Skin of body (tissue), 2 donors: Measurements from ENCODE around the gene CAMK4. TPM values are rescaled to one million over a fixed set of nuclear protein-coding genes. Genes with fewer than 3 reads are reported as not detected.

Experiments
- DNase-seq: peaks from one replicate; lab custom pipeline; 2025; lab: John Stamatoyannopoulos, UW
- total RNA-seq: library from RNA; depleted of rRNA; stranded (reverse); fragments of >200 nt; gene quantifications from one replicate; pipeline ENCODE4 v1.2.3, GENCODE V29; 2014

CAMK4 gene
- total RNA-seq, 1 donor from 2014 or later, result 6.0 TPM

DNA sequence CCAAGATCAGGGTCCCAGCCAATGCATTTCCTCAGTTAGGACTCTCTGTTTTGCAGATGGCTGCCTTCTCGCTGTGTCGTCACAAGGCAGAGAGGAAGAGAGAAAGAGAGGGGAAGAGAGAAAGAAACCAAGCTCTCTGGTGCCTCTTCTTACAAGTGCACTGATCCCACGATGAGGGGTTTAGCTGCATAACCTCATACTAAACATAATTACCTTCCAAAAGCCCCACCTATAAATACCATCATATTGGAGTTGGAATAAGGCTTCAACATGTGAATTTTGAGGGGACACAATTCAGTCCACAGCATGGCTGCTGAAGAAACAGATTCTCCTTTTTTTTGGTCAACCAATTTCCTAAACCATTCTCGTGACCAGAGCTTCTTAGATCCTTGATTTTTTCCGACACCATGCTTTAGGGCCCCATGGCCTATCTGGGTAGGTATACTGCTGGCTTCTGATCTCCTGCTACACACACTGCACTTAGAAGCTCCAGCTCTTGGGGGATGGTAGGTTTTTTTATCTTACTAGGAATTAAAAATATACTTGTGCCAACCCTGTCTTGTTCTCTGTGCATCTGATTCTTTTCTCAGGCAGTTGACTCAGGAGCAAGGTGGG is 5.1 kb downstream of the CAMK4 start:
- DNase-seq, result no peak

GRCh38 chr5:111229871-111230810 is 6.0 kb downstream of the CAMK4 start:
- no peak for DNase-seq

DNA sequence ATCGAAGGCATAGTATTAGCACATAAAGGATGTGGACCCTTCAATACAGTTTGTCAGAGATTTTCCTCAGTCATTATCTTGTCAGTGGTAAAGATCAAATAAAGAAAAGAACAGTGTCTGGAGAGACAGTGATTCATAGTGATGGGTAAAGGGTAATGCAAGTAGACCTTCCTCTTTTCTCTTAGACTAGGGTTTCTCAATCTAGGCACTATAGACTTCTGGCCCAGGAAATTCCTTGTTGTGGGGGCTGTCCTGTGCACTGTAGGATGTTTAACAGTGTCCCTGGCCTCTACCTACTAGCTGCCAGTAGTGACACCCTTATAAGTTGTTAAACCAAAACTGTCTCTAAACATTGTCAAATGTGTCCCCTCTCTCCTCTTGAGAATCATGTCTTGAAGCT is 6.9 kb downstream of the CAMK4 start:
- no peak for DNase-seq

DNA sequence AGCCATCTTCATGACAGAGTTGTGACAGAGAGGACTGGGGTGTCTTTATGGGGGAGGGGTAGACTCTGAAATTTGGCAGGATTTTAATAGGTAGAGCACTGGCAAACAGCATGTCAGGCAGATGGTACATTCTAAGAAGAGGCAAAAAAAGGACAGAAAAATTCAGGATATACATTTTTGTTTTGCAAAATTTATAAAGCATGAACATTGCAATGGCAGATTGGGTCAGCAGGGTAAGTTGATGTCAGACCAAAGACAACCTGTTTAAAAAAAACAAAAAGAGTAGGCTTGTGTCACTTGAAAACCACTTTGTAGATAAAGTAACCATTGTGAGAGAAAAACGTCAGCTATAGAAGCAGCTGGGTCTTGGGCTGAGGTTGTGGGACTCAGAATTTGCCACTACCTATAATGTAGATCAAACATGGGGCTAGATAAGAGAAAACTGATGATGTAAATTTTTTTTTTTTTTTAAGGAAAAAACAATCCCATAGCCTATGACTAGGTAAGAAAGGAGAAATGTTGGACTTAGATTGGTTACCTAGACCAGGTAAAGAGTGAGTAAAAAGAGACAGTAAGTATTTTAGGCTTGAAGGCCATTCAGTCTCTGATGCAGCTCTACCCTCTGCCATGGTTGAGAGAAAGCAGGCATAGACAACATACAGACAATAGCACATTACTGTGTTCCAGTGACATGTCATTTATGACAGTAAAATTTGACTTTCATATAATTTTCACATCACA is 8.3 kb downstream of the CAMK4 start:
- DNase-seq, result no peak

- no peak for DNase-seq
Observed at GRCh38 chr5:111233052-111233374, 8.8 kb downstream of the CAMK4 start.

- no peak for DNase-seq
Observed at GRCh38 chr5:111234125-111234524, 9.9 kb downstream of the CAMK4 start.

GRCh38 chr5:111235635-111236034 is 11.5 kb downstream of the CAMK4 start:
- DNase-seq, result no peak

DNA sequence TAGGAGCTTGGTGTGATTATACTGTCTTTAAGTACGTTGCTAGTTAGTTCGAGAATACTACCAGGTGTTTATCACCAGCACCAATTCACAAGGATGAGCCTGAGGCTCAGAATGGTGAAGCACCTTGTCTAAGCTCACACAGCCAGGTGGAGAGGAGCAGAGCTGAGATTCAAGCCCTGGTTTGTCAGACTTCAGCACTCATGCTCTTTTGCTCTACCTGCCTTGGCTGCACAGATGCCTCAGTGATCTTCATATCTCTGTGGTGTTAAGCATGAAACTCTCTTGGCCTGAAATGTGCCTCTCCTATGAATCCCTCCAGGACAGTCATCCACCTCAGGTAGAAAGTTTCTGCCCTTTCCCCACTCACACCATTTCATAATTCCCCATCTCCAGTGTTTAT is 12.2 kb downstream of the CAMK4 start:
- DNase-seq, result no peak

DNA sequence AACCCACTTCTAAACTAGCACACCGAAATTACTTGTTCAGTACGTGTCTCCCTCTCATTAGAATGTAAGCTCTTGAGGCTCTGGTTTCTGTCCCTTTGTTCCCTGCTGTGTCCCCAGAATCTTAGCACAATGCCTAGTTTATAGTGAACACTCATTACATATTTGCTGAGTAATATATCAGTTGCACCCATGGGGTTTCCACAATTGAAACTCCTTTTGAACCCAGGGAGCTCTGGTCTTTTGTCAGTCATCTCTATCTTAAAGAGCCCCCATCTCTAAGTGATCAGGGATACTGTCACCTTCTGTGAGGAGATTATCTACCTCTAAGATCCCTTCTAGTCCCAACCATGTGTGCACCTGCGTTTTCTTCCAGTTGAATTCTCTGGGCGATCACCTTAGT is 12.8 kb downstream of the CAMK4 start:
- no peak for DNase-seq

GRCh38 chr5:111237470-111237869 is 13.3 kb downstream of the CAMK4 start:
- DNase-seq, result no peak

DNA sequence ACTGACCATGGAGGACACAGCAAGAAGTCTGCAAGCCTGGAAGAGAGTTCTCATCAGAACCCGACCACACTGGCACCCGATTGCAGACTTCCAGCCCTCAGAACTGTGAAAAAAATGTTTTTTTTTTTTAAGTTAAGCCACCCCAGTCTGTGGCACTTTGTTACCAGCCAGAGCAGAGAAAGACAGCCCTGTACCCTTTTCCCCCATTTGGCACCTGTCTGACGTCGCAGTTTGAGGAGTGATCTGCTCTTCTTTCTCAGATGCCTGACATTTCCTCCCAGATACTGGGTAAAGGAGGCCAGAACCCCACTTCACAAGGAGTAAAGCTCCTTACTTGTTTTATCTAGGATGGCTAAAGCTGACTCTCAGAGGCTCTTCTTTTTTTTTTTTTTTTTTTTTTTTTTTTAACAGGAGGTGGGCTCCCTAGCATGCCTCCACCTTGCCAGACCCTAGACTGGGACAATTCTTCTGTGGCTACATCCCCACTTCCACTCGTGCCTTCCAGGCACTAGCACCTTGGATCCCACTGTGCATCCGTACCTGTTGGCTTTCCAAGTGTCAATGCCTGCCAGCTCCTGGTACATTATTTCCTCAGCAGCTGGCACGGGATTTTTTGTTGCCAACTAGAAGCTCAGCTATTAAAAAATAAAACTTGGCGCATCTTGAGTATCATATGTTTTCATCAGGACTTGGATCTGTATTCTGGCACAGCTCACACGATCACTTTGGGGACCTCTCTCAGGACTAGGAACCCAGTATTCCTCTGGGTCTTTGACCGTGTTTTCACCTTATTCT is 14.4 kb downstream of the CAMK4 start:
- no peak for DNase-seq

GRCh38 chr5:111241696-111242095 is 17.5 kb downstream of the CAMK4 start:
- DNase-seq, result no peak

DNA sequence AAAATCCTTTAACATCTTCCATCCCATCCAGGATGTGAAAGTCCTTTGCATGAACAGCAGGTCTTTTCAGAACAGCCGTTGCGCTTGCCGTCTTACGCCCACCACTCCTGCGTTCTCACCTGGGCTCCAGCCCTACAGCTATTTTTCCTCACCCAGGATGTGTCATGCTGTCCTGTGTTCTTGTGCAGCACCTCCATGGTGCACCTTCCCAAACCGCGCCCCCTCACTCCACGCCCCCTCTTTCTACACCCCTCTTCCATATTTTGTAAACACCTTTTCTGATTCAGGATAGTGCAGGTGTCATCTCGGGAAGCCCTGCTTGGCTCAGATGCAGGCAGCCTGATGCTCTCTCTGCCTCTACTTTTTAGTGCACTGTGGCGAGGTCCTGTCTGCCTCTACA is 18.4 kb downstream of the CAMK4 start:
- no peak for DNase-seq

DNA sequence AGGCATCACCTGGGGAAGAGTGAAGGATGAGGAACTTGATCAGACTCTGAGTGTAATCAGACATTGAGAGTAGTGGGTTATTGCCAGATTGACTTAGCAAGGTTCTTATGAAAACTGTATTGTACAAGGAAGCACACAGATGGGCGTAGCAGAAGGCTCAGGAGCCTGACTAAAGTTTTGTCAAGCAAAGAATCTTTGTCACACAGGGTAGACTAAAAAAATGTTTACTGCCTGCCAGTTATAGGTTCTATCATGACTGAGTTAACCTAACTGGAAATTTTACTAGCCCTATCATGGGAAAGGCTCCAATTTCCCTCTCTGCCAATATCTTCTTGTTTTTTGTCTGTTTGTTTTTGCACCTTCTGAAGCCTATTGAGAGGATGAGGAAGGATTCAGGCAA is 19.1 kb downstream of the CAMK4 start:
- no peak for DNase-seq

DNA sequence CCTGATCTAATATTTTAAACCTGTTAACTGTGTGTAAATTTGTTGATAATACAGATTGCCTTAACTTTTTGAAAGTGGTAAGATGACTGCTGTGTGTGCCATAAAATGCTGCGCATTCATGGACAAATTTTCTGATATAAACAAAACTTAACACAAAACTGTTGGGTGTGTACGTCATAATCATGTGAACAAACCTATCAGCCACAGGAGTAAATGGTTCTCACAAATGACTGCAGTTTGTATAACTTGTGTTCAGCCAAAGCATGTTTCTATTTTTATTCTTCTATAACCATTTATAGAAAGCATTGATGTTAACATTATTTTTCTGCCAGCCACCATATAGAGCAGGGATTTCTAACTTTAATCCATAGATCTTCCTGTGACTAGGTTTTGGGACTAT is 21.5 kb downstream of the CAMK4 start:
- no peak for DNase-seq

GRCh38 chr5:111246459-111246858 is 22.3 kb downstream of the CAMK4 start:
- no peak for DNase-seq

DNA sequence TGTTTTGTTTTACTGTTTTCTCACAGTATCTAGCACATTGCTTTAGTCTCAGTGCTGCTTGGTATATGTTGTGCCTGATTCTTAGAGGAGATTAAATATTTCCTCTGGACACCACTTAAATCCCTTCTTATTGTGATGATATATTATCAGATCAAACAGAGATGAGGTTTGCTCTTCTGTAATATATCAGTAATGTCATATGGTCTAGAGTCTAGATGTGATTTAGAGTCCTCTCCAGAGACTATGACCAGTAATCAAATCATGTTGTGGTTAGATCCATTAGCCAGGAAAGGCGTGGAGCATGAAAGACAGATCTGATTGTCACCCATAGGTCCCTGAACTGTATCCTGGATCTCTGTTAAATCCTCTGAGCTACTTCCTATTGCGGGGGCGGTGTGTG is 24.4 kb downstream of the CAMK4 start:
- DNase-seq, result no peak

- no peak for DNase-seq
Observed at GRCh38 chr5:111251921-111252320, 27.7 kb downstream of the CAMK4 start.

DNA sequence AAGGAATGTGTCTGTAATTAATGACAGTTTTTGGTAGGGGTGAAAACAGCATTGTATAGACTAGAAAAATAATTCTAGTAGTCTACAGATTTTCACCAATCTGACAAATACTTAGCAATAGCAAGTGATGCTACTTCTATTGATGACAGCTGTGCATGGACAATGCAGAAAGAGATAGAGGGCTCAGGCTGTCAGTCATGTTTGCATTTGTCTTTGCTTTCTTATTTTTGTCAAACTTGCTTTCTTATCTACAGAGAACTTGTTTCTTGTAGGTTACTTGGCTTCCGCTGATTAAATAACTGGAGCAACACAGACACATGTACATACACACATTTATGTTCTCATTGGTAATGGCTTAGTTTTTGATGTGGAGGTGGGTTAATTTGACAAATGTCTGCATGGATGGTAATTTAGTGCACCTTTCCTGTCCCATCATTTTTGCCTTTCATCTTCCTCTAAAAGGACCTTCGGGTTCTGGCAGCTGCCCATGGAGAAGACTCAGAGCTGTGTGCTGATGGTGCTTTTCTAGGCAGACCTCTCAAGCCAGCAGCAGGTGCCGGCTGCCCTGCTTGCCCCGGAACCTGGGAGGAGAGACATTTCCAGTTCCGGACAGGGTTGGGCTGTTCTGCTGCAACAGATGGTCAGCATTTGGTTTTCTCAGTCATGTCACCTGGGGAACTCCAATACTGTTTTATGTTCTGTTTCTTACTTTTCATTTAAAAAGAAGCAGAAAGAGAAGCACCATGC is 28.8 kb downstream of the CAMK4 start:
- DNase-seq, result no peak

GRCh38 chr5:111254613-111255012 is 30.4 kb downstream of the CAMK4 start:
- DNase-seq, result no peak

DNA sequence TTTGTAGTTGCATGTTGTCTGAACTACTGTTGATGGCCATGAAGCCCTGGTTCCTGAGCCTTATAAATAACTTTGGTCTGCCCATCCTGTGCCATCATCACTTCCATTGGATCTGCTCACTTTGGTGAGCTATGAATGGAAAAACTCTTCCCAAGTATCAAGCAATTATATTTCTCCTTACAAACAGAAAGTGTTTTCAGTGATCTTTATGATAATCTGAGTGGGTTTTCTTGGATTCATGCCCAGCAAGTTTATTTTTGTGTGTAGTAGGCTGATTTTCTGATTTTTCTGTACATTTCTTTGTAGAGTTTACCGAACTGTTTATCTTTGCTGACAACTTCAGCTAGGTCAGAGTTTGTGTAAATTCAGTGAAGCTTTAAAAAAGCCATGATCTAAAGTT is 31.0 kb downstream of the CAMK4 start:
- DNase-seq, result no peak
